ENCODE results near the gene ELK4. TPM values are rescaled to one million over a fixed set of nuclear protein-coding genes. Genes with fewer than 3 reads are reported as not detected.

The ELK4 gene
- polyA plus RNA-seq, 1 of the 3 experiments (the other 2 are of a cell fraction) = 2.6 TPM

GRCh38 chr1:205645519-205645918 is 13.7 kb upstream of the ELK4 start (continued):
- TF ChIP-seq RFX5 (IDR thresholded peaks at IDR 0.05; ENCODE audit: low read length) (no peak), EZH2phosphoT487 (IDR thresholded peaks at IDR 0.05; ENCODE audit: borderline replicate concordance, low read depth) (no peak), SIN3A (IDR thresholded peaks at IDR 0.05; ENCODE audit: borderline replicate concordance, low read depth, low read length) (no peak), MXI1 (IDR thresholded peaks at IDR 0.05; ENCODE audit: low read depth, low read length) (no peak)

GRCh38 chr1:205642679-205643307 is 11.0 kb upstream of the ELK4 start:
- H3K27me3 ChIP-seq (ENCODE audit: insufficient read depth) = no peaks in the 10 kb centered on the region
- no peaks in the 10 kb centered on the region for H3F3A ChIP-seq (replicated peaks; ENCODE audit: insufficient read depth)
- H3K4me2 ChIP-seq = no peak overlapping the region
- ChIA-PET POLR2A (interaction anchor here (1.0 kb wide), 1 partner anchor 11 kb away, joined by 3 read pairs; the partner anchor contains the start of gene ELK4), CTCF (interaction anchor here (1.3 to 8.3 kb wide), 3 partner anchors 10 to 51 kb away, joined by 7 to 67 read pairs (median 18); partner anchors contain the start of gene ELK4)
- no peak for DNase-seq
- H3K4me3 ChIP-seq (ENCODE audit: low read depth in 2 of 2, low read length in 1 of 2) = no peak overlapping the region
- no peak overlapping the region for H2AFZ ChIP-seq (ENCODE audit: low read depth)
- no peaks in the 10 kb centered on the region for H3K9me3 ChIP-seq
- H3K9me2 ChIP-seq = no peaks in the 10 kb centered on the region
- no peak overlapping the region for H3K27ac ChIP-seq (ENCODE audit: low read depth in 2 of 2, low read length in 1 of 2)
- H4K20me1 ChIP-seq (ENCODE audit: insufficient read depth) = no peaks in the 10 kb centered on the region
- 95% methylated on average over 2 of the region's 2 CpGs for WGBS (ENCODE audit: low lambda C conversion rate)
- no peak overlapping the region for H3K9ac ChIP-seq
- TF ChIP-seq RAD21 (IDR thresholded peaks at IDR 0.05; ENCODE audit: low read length) (no peak), RCOR1 (IDR thresholded peaks at IDR 0.05; ENCODE audit: low read length) (no peak), POLR2AphosphoS5 (IDR thresholded peaks at IDR 0.05; ENCODE audit: low read depth, low read length) (no peak), FOXM1 (IDR thresholded peaks at IDR 0.05; ENCODE audit: low read depth) (no peak), USF1 (IDR thresholded peaks at IDR 0.05; ENCODE audit: borderline replicate concordance, low read depth) (no peak), RFX5 (IDR thresholded peaks at IDR 0.05; ENCODE audit: low read length) (no peak), MXI1 (IDR thresholded peaks at IDR 0.05; ENCODE audit: low read depth, low read length) (no peak)
- no peaks in the 10 kb centered on the region for H3K4me1 ChIP-seq (ENCODE audit: control insufficient read depth in 1 of 2, insufficient read depth in 2 of 2, low read depth in 1 of 2, low read length in 1 of 2)
- no peaks in the 10 kb centered on the region for H3K36me3 ChIP-seq (replicated peaks in 1 of 2; ENCODE audit: control insufficient read depth in 1 of 2, insufficient read depth in 2 of 2, low read length in 1 of 2)
- H3K79me2 ChIP-seq (ENCODE audit: insufficient read depth) = no peaks in the 10 kb centered on the region

GRCh38 chr1:205639567-205639966 is 7.8 kb upstream of the ELK4 start:
- no peak overlapping the region for H3K27ac ChIP-seq (ENCODE audit: low read depth in 2 of 2, low read length in 1 of 2)
- H3K9ac ChIP-seq = no peak overlapping the region
- no peaks in the 10 kb centered on the region for H3K9me2 ChIP-seq
- TF ChIP-seq YY1 (IDR thresholded peaks at IDR 0.05; ENCODE audit: low read depth) (no peak), MEF2A (IDR thresholded peaks at IDR 0.05; ENCODE audit: borderline replicate concordance, low read depth) (no peak), FOSL2 (IDR thresholded peaks at IDR 0.05; ENCODE audit: borderline replicate concordance, low read depth) (no peak), ZBTB33 (IDR thresholded peaks at IDR 0.05; ENCODE audit: borderline replicate concordance, low read depth) (no peak), NRF1 (IDR thresholded peaks at IDR 0.05; ENCODE audit: low read depth, low read length) (no peak), TEAD4 (IDR thresholded peaks at IDR 0.05; ENCODE audit: borderline replicate concordance, insufficient read depth) (no peak), POLR2AphosphoS5 (IDR thresholded peaks at IDR 0.05; ENCODE audit: low read depth, low read length) (no peak), EZH2phosphoT487 (IDR thresholded peaks at IDR 0.05; ENCODE audit: borderline replicate concordance, low read depth) (no peak)
- H2AFZ ChIP-seq (ENCODE audit: low read depth) = no peak overlapping the region
- ChIA-PET POLR2A (no interaction called here), CTCF (interaction anchor here (0.7 to 8.3 kb wide), 4 partner anchors 17 to 217 kb away, joined by 3 to 67 read pairs (median 8); no protein-coding TSS in a partner anchor)
- no peaks in the 10 kb centered on the region for H3K9me3 ChIP-seq
- H3F3A ChIP-seq (replicated peaks; ENCODE audit: insufficient read depth) = no peaks in the 10 kb centered on the region
- H3K4me3 ChIP-seq (ENCODE audit: low read depth in 2 of 2, low read length in 1 of 2) = no peak overlapping the region
- H4K20me1 ChIP-seq (ENCODE audit: insufficient read depth) = no peaks in the 10 kb centered on the region
- H3K79me2 ChIP-seq (ENCODE audit: insufficient read depth) = no peaks in the 10 kb centered on the region
- 90% methylated on average over 1 of the region's 1 CpG for WGBS (ENCODE audit: low lambda C conversion rate)
- no peaks in the 10 kb centered on the region for H3K27me3 ChIP-seq (ENCODE audit: insufficient read depth)
- no peak for DNase-seq
- no peaks in the 10 kb centered on the region; a peak in 1 of 4 replicates for H3K4me1 ChIP-seq (ENCODE audit: control insufficient read depth in 1 of 2, insufficient read depth in 2 of 2, low read depth in 1 of 2, low read length in 1 of 2)
- H3K4me2 ChIP-seq = no peak overlapping the region
- H3K36me3 ChIP-seq (replicated peaks in 1 of 2; ENCODE audit: control insufficient read depth in 1 of 2, insufficient read depth in 2 of 2, low read length in 1 of 2) = no peaks in the 10 kb centered on the region

Data from SK-N-SH (cell line).